Neural cell (in vitro differentiated cells): ENCODE data around the gene CLEC16A. TPM values are rescaled to one million over a fixed set of nuclear protein-coding genes. Genes with fewer than 3 reads are reported as not detected.

Source experiments
- H2AFZ ChIP-seq: fragments of 200-600, 300-800 bp; sonication (generic), shearing (Covaris generic); 2 replicates; pipeline ENCODE4 v1.6.0; 2014; ENCODE audit warnings: low read depth, mild to moderate bottlenecking, antibody characterized with exemption, low read length, moderate library complexity
- H3F3A ChIP-seq: fragments of 200-600 bp; shearing (Covaris generic); 2 replicates; pipeline ENCODE4 v1.6.1; 2016; ENCODE audit warnings: mild to moderate bottlenecking, moderate library complexity, mixed read lengths, antibody characterized with exemption, low read length; ENCODE audit not compliant: insufficient read depth, poor library complexity, severe bottlenecking
- H3K27ac ChIP-seq: fragments of 200-600, 300-800 bp; sonication (generic), shearing (Covaris generic); 2 replicates; pipeline ENCODE4 v1.5.1; 2014; ENCODE audit warnings: mild to moderate bottlenecking, low read length, moderate library complexity
- H3K27me3 ChIP-seq: fragments of 300-800, 200-600 bp; sonication (generic), shearing (Covaris generic); 2 replicates; pipeline ENCODE4 v1.6.0; 2014; ENCODE audit warnings: mild to moderate bottlenecking, low read depth, low read length, moderate library complexity; ENCODE audit not compliant: insufficient read depth
- H3K36me3 ChIP-seq: fragments of 300-800, 200-600 bp; sonication (generic), shearing (Covaris generic); 2 replicates; pipeline ENCODE4 v1.5.1; 2014; ENCODE audit warnings: mild to moderate bottlenecking, antibody characterized with exemption, low read length, moderate library complexity; ENCODE audit not compliant: insufficient read depth
- H3K4me2 ChIP-seq: fragments of 300-800, 200-600 bp; sonication (generic), shearing (Covaris generic); 2 replicates; pipeline ENCODE4 v1.6.0; 2014; ENCODE audit warnings: mild to moderate bottlenecking, low read length
- H3K4me3 ChIP-seq: fragments of 300-800, 200-600 bp; sonication (generic), shearing (Covaris generic); 2 replicates; pipeline ENCODE4 v1.5.1; 2014; ENCODE audit warnings: mild to moderate bottlenecking, low read length, moderate library complexity
- H3K79me2 ChIP-seq: fragments of 200-600 bp; shearing (Covaris generic); replicated peaks from 2 replicates; pipeline ENCODE4 v1.6.0; 2014; ENCODE audit warnings: mild to moderate bottlenecking, low read length, moderate library complexity; ENCODE audit not compliant: insufficient read depth
- H3K9ac ChIP-seq: fragments of 300-800, 200-600 bp; sonication (generic), shearing (Covaris generic); 2 replicates; pipeline ENCODE4 v1.6.1; 2016; ENCODE audit warnings: mild to moderate bottlenecking, low read length, mixed read lengths
- H3K9me2 ChIP-seq: fragments of 200-600 bp; shearing (Covaris generic); 2 replicates; pipeline ENCODE4 v1.6.1; 2016; ENCODE audit warnings: mild to moderate bottlenecking, low read length, mixed read lengths; ENCODE audit not compliant: insufficient read depth
- H3K9me3 ChIP-seq: fragments of 200-600, 300-800 bp; sonication (generic), shearing (Covaris generic); 2 replicates; pipeline ENCODE4 v1.6.1; 2016; ENCODE audit warnings: mild to moderate bottlenecking, mixed run types, low read length, moderate library complexity, mixed read lengths
- H4K20me1 ChIP-seq: fragments of 200-600 bp; shearing (Covaris generic); 2 replicates; pipeline ENCODE4 v1.6.1; 2016; ENCODE audit warnings: mild to moderate bottlenecking, mixed run types; ENCODE audit not compliant: insufficient read depth
- CTCF ChIP-seq: fragments of 450-650 bp; IDR thresholded peaks from 2 replicates; pipeline ENCODE4 v1.5.1; 2014; ENCODE audit warnings: antibody characterized with exemption, mild to moderate bottlenecking, moderate library complexity; ENCODE audit not compliant: poor library complexity, severe bottlenecking
- EP300 ChIP-seq: fragments of 450-650 bp; conservative IDR thresholded peaks from 2 replicates; pipeline ENCODE4 v1.6.1; 2014; ENCODE audit warnings: antibody characterized with exemption, mild to moderate bottlenecking, moderate library complexity; ENCODE audit not compliant: poor library complexity, severe bottlenecking
- EZH2 ChIP-seq: fragments of 200-600, 300-800 bp; shearing (Covaris generic), sonication (generic); IDR thresholded peaks from 2 replicates; pipeline ENCODE4 v1.6.1; 2014; ENCODE audit warnings: antibody characterized with exemption, low read length, borderline replicate concordance, mild to moderate bottlenecking; ENCODE audit not compliant: insufficient read depth, poor library complexity, severe bottlenecking
- MXI1 ChIP-seq: fragments of 450-650 bp; conservative IDR thresholded peaks from 2 replicates; pipeline ENCODE4 v1.6.1; 2014; ENCODE audit warnings: antibody characterized with exemption, mild to moderate bottlenecking; ENCODE audit not compliant: poor library complexity, severe bottlenecking
- POLR2AphosphoS5 ChIP-seq: IDR thresholded peaks from 2 replicates; pipeline ENCODE4 v1.6.1; 2012
- RAD21 ChIP-seq: fragments of 450-650 bp; conservative IDR thresholded peaks from 2 replicates; pipeline ENCODE4 v1.6.1; 2014; ENCODE audit warnings: antibody characterized with exemption, mild to moderate bottlenecking, moderate library complexity
- SMC3 ChIP-seq: fragments of 450-650 bp; conservative IDR thresholded peaks from 2 replicates; pipeline ENCODE4 v1.6.1; 2014; ENCODE audit warnings: antibody characterized with exemption, mild to moderate bottlenecking, moderate library complexity; ENCODE audit not compliant: poor library complexity
- TAF1 ChIP-seq: IDR thresholded peaks from 2 replicates; pipeline ENCODE4 v1.6.1; 2012; ENCODE audit warnings: low read depth
- polyA plus RNA-seq: library from polyadenylated mRNA; depleted of rRNA; stranded (reverse); fragments of >200 nt; gene quantifications from 2 replicates; pipeline ENCODE4 v1.2.3, GENCODE V29; 2014
- TF ChIP-seq, protein P1 (sequence below): IDR thresholded peaks from 2 replicates; pipeline ENCODE4 v1.6.1; 2012; ENCODE audit warnings: borderline replicate concordance

The CLEC16A gene
- polyA plus RNA-seq, 1 donor from 2014 or later: 11.1 TPM

DNA sequence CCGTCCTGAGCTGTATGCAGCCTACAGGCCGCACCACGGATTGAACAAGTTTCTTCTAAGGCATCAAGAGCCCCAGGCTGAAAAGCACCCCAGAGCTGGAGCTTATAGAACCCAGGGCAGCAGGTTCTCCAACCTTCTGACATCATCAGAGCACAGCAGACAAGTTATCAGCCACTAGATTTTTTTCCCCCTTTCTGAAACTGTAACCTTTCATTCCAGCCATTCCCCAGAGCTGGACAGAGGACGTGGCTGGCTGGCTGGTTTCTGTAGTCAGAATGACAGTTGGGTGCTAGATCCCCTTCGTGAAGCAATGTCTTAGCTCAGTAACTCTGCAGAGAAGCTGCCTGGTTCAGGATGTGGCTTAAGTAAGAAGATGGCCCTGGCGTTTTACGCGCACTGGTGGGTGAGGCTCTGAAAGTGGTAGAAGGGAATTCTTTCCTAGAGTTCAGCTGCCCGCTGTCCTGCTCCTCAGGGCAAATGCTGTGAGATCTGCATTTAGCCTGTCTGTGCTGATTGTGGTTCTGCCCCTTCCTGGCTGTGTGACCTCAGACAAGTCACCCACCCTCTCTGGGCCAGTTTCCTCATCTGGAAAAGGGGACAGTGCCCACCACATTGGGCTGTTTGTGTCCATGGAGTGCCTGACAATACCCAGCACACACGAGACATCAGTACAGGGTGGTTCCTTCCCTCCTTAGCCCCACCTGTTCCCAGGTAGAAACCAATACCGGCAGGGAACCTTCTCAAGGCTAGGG lies 11.2 kb upstream of the CLEC16A start (continued):
- no peak for TF ChIP-seq SMC3
- TF ChIP-seq MXI1: no peak
- TF ChIP-seq TAF1: no peak

DNA sequence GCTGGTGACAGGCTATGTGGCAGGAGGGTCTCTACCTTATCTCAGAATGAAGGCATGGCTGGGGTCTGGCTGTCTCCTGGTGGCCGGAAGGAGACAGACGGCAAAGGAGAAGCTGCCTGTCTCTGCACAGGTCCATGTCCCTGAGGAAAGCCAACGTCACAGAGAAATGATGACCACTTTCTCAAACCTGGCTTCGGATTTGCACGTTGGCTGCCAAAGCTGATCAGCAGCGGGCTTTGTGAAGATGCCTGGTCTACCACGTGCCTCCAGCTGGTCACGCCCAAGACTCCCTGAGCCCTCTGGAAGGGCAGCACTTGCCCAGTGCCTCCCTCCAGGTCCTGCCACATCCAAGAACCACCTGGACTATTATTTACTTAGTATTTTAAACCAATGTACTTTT lies 10.5 kb upstream of the CLEC16A start:
- no peaks in the 10 kb centered on the region for H3K36me3 ChIP-seq
- no peak overlapping the region for H2AFZ ChIP-seq
- H3K27ac ChIP-seq: no peak overlapping the region
- H3K27me3 ChIP-seq: no peaks in the 10 kb centered on the region
- no peaks in the 10 kb centered on the region for H3K9me2 ChIP-seq
- no peak overlapping the region for H3K4me3 ChIP-seq
- TF ChIP-seq SMC3 (no peak), RAD21 (no peak), EP300 (no peak), EZH2 (no peak), MXI1 (no peak)
- TF ChIP-seq, protein P1, sequence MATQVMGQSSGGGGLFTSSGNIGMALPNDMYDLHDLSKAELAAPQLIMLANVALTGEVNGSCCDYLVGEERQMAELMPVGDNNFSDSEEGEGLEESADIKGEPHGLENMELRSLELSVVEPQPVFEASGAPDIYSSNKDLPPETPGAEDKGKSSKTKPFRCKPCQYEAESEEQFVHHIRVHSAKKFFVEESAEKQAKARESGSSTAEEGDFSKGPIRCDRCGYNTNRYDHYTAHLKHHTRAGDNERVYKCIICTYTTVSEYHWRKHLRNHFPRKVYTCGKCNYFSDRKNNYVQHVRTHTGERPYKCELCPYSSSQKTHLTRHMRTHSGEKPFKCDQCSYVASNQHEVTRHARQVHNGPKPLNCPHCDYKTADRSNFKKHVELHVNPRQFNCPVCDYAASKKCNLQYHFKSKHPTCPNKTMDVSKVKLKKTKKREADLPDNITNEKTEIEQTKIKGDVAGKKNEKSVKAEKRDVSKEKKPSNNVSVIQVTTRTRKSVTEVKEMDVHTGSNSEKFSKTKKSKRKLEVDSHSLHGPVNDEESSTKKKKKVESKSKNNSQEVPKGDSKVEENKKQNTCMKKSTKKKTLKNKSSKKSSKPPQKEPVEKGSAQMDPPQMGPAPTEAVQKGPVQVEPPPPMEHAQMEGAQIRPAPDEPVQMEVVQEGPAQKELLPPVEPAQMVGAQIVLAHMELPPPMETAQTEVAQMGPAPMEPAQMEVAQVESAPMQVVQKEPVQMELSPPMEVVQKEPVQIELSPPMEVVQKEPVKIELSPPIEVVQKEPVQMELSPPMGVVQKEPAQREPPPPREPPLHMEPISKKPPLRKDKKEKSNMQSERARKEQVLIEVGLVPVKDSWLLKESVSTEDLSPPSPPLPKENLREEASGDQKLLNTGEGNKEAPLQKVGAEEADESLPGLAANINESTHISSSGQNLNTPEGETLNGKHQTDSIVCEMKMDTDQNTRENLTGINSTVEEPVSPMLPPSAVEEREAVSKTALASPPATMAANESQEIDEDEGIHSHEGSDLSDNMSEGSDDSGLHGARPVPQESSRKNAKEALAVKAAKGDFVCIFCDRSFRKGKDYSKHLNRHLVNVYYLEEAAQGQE: no peak
- H3K4me2 ChIP-seq: no peak overlapping the region
- no peak overlapping the region for H3K9ac ChIP-seq
- H4K20me1 ChIP-seq: no peaks in the 10 kb centered on the region
- H3K79me2 ChIP-seq: no peaks in the 10 kb centered on the region
- H3F3A ChIP-seq: no peaks in the 10 kb centered on the region
- H3K9me3 ChIP-seq: no peaks in the 10 kb centered on the region

DNA sequence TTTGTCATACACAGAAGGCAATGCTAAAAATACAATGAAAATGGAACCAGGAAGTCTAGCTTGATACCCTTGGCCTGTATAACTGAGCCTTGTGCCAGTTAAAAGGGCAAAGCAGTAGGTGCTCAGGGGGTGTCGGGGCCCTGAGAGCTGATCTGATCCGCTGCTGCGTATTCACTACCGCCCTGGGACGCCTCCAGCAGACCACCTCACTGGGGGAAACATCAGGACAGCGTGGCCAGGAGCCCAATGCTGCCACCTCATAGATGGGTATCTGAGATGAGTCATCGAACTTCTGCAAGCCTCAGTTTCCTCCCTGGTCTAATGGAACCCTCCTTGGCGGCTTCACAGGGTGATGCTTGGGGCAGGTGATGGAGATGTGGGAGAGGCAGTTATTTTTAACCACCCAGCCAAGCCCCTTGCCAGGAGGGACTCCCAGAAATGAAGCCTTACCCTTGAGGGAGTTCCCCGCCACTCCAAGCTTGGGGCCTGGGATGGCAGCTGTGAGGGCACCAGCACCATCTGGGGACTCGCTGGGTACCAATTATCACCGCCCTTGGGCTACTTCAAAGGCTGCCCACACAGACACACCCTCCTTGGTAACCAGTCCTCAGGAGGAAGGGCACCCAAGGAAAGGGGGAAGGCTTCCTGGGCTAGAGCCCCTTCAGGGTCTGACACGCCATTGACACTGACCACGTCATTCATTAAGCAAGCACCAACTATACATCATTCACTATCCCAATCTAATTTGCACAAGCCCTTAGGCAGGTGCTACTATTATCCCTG lies 9.8 kb upstream of the CLEC16A start:
- Histone ChIP-seq H3F3A (no peaks in the 10 kb centered on the region), H3K9me2 (no peaks in the 10 kb centered on the region), H3K36me3 (no peaks in the 10 kb centered on the region), H3K9ac (no peak overlapping the region), H3K9me3 (no peaks in the 10 kb centered on the region), H3K27me3 (no peaks in the 10 kb centered on the region), H2AFZ (no peak overlapping the region), H3K4me3 (no peak overlapping the region), H3K27ac (no peak overlapping the region), H3K79me2 (no peaks in the 10 kb centered on the region), H4K20me1 (no peaks in the 10 kb centered on the region), H3K4me2 (no peak overlapping the region)
- TF ChIP-seq, protein P1: no peak
- TF ChIP-seq CTCF (no peak), EZH2 (no peak), RAD21 (no peak), TAF1 (no peak), EP300 (no peak), POLR2AphosphoS5 (no peak), MXI1 (no peak), SMC3 (no peak)
